DMS153 treated with DMSO at 0.1 percent for 48 hours (cell line): ENCODE data around the gene OGA.
A peak's percentile ranks its signal among the peaks of the same experiment; 100 is the strongest.

ENCODE experiments used
- DNase-seq: peaks from one replicate; lab custom pipeline; 2025; ENCODE audit not compliant: unreplicated experiment; lab: John Stamatoyannopoulos, UW

OGA gene

DNA sequence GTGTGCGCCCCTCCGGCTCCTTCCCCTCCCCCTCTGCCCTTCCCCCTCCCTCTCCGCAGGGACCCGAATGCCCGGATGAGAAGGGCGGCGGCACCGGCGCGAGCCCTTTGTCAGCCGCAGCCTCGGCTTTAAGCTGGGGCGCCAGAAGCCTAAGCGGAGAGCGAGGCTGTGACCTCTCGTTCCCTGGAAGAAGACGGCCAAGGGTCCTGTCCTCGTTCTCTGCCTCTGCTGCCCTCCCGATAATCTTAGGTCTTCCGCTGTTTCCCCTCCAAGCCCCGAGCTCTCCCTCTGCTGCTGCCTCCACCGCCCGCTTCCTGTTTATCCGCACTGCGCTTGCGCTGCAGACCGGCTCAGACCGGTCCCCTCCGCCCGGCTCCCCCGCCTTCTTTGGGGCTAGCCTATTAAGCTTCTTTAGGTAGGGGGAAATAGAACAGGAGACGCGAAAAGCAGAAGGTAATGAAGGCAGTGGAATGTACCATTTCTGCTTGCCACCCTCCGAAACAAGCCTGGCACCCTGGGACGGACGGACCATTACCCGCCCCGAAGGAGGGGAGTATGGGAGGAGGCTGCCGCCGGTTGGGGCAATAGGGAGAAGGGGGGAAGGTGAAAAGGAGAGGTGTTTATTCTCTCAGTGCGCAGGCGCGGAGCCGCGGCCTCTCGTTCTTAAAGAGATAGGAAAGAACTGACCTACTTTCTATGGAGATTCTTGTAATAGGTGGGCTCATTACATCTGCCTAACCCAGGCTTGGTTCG lies at the start of gene OGA:
OGA (minus strand) TSS at position 326 of the 753 bp plus-strand sequence. CDS start 422 bp downstream, outside the sequence.
- DNase-seq, result peak; percentile 99

DNA sequence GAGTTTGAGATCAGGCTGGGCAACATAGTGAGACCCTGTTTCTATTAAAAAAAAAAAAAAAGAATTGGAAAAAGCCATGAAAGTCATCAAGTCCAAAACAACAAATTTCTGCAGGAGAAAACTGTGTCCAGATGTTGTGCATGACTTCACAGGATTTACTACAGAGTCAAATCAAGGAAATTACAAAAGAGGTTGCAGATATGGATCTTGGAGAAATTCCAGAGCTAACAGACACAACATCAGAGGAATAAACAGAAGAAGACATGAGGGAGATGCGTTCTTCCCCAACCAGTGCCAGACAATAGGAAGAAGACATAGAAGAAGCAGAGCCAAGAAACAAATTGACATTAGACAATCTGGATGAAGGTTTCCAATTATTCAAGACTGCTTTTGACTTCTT lies 49.7 kb upstream of the OGA start:
- DNase-seq, result no peak

DNA sequence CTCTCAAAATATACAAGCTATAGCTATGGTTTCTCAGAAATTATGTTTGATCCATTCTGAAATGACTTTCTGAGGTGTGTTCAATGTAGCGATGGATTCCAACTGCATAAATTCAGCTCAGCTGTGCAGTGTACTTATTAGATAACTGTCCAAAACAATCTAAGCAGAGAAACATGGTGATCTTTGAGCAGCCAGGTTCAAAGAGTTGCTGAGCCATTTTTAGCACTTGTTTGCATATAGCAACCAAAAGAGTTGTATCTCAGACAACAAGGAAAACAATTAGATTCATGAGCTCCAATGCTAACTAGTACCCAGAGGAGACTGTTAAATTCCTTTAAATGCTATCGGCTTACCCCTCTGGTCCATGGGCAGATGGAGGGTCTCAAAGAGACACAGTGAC lies 41.3 kb upstream of the OGA start:
- DNase-seq, result no peak

DNA sequence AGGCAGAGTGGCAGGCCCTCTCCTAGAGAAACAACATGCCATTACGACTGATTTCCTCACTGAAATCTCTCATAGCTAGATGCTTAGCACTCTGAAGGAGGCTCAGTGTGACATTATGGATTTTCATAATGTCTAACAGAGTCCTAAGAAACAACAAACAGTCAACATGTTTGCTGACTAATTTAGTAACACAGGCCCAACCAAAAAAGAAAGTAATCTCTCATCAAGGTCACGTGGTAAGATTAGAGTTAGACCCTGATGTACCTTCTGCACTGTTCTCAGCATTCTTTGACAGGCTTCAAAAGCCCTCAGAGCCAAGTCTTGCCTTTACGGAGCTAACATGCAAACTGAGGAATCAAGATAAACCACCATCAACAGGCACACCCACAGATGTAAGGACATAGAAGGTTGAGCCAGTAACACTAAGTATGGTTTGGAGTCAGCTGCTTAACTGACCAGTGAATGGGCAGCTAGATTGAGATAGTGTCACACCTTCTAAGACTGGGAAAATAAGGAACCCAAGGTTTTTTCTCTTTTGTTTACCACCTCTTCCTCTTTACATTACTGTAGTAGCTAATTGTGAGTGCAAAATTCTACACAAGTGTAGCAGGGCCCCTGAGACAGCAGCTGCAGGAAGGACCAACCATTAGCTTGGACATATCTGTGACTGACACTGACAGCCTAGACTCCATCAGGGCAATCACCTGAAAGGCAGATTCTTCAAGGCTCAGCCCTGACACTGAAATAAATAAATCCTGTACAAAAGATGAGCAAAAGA lies 40.7 kb upstream of the OGA start:
- no peak for DNase-seq

DNA sequence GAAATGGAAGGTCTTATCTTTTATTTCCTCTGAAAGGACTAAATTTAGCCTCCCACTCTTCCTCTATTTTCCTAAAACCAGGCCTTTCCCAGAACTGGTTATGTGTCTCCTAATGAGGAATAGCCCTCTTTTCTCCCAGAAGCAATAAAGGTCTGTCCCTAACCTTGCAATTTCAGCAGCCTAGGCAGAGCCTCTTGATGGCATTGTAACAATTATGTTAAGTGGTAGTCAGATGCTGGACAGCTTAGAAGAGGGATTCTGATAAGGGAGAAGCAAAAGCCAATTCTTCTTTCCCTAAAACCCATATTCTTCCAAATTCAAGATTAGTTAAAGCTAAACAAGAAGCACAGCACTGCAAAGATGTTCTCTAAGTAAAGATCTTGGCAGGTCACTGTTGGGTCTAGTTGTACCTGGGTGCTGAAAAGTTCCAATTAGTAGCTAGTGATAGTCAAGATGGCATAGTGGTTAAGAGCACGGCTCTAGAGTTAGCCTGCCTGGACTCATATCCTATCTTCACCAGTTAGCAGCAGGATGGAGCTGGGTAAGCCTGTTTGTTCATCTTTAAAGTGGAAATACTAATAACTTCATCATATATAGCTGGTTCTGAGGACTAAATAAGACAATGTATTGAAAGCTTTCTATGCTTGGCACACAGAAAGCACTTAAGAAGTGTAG lies 39.7 kb upstream of the OGA start:
- DNase-seq, result no peak

DNA sequence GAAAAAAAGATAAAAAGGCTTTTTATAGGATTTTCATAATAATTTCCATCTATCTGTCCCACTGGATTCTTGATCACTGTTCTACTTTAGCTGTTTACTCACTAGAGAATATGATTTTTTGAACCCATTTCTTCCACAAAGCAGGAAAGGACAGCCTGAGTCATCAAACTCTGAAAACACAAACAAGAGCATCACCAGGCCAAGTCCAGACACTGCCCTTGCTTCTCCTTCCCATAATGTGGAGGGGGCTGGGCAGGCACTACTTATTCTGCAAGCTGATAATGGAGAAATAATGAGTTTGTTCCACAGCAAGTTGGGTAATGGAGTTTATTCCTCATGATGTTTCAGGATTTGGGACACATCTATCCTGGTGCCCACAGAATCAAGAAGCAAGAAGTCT lies 38.4 kb upstream of the OGA start:
- DNase-seq, result no peak

DNA sequence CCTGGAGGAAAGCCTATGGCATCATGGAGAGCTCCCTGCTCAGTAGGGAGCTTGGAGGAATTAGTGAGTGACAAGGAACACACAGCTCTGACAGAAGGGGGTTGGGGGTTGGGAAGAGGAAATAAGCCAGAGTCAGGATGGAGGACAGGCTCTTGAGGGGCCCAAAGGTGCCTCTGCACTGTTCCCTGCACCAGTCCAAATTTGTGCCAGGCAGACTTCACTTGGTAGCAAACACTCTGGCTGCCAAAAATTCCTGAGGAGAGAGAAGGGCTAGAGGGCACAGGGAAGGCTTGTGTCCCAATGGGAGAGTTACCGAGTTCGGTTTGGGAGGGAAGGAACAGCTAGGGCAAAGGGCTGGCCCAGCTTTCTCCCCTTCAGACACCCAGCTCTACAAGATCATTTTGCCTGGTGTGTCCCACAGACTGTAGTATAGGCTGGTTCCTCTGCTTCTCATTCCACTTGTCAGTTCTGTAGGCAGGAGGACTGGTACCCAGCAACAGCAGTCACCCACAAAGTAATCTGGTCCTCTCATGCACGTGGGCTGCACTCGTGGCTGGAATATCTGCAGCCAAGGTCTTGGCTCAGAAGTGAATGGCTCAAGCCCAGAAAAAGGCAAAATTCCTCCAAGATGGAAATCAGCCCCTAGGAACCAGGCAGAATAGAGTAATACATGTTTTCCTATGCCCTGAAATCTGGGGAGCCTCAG lies 33.3 kb upstream of the OGA start:
- no peak for DNase-seq

DNA sequence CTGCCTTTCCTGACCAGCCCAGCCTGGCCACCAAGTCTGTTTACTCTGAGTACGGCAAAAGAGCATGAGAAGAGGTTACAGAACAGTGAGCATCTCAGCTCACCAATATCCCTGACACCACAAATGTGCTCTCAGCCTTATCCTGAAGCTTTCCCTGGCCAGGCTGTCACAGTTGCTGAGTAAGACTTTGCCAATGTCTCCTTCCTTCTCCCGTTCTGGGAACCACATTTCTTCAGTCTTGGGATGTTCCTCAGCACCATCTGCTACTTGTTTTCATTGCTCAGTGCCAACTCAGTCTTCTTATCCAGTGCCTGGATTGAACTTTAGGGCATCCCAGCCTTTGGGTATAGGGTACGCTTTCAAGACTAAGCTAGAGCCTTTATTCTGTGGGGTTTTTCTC lies 32.5 kb upstream of the OGA start:
- DNase-seq, result no peak

DNA sequence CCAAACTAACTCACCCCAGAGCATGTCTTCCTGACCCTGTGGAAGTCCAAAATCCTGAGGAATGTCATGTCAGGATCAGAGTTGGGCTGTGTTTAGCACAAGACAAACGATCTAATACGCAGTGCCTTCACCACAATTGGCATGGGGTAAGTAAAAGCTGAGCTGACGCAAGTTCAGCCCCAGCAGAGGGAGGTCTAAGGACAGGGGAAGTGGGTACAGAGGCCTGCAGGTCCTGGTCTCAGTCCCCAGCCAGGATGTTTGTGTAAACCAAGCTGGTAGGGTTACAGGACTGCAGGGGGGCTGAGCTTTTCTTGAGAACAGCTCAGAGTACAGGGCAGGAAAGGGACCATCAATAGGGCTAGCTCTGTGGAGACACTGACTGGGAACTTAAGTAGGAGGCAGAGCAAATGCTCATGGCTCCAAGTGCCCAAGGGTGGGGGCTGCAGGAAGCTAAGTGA lies 30.7 kb upstream of the OGA start:
- no peak for DNase-seq

DNA sequence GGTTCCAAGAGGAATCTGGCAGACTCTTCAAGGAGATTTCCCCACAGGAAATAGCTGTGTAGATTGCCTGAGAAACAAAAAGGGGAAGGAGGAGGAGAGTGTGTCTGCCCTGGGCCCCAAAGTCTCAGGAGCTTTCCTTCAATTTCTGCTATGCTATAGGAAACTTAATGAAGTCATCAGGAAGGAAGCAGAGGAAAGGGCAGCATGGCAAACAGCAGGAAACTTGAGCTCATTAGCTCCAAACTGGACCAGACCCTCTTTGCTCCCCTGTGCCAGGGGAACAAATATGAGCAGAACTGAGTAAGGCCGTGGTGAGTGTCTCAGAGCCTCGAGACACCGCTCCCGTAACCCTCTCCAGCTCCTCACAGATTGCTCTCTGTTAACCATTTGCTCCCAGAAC lies 30.2 kb upstream of the OGA start:
- DNase-seq, result no peak

DNA sequence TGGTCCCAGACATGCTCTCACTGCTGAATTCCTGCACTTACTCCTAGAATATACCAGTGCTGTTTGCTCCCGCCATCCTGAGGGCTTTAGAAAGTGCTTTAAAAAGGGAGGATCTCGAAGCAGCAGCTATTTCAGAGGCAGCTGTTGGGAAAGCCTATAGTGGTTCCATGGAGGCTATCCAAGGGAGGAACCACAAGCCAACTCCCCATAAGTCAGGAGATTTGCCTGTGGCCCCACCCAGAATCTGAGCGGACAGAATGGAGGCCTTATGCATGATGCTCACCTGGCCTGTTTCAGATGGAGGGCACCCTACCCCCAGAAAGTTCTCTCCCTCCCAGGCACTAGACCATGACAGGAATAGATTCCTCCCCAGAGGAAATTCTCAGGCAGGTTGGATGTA lies 27.6 kb upstream of the OGA start:
- DNase-seq, result no peak

DNA sequence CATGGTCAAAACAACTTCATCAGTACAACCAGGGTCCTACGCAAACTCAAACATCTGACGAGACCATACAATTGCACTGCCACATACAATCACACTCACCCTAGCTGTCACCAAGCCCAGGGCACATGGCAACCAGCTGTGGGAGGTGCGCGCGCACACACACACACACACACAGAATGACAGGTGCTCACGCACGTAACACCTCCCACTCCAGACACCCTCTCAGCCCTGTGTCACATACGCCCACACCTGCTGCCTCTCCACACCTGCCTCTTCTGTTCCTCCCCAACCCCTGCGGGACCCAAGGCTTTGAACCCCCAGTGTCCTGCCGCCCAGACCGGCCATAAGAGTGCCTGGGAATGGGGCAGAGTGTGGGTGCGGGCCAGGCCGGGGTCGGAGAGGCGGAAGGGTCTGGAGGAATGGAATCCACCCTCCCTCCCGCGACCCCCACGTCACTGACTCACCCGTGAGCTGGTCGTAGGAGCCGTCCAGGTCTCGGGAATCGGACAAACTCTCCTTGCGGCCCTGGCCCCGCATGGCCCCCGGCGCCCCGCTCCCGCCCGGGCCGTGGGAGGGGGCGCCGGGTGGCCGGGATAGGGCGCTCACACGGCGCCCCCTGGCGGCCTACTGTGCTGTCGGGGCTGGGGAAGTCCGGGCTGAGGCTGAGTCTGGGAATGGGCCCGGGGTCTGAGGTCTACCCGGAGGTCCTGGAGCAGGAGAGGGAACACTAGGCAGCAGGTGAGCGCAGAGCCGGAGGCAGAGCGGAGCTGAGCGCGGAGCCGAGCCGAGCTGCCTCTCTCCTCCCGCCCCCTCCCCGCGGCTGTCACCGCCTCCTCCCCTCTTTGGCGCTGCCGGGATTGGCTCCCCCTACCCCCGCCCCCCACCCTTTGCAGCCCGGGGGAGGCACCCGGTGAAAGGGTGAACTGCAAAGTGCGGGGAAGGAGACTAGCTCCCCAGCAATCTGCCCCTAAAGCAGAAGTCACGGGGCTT lies 25.1 kb upstream of the OGA start, which contains the start of gene KCNIP2:
KCNIP2 (minus strand) TSS at position 769 of the 990 bp plus-strand sequence; CDS start at position 537, 232 bp downstream.
- DNase-seq, result no peak

DNA sequence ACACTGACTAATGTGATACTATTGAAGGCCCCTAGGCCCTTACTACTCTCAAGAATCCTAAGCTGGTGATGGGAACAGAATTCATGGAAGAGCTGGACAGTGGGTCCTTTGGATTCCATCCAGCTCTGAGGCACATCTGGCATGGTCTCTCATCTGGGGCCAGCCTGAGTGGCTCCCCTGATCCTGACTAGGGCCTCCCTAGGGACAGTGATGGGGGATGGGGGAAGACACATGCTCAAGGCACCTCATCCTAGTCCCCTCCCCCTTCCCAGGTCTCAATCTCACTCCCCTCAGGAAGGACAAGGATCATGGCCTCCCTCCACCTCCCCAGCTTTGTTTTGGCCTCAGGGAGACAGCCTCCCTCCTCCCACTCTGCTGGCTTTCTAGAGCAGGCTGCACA lies 23.6 kb upstream of the OGA start:
- DNase-seq, result no peak

DNA sequence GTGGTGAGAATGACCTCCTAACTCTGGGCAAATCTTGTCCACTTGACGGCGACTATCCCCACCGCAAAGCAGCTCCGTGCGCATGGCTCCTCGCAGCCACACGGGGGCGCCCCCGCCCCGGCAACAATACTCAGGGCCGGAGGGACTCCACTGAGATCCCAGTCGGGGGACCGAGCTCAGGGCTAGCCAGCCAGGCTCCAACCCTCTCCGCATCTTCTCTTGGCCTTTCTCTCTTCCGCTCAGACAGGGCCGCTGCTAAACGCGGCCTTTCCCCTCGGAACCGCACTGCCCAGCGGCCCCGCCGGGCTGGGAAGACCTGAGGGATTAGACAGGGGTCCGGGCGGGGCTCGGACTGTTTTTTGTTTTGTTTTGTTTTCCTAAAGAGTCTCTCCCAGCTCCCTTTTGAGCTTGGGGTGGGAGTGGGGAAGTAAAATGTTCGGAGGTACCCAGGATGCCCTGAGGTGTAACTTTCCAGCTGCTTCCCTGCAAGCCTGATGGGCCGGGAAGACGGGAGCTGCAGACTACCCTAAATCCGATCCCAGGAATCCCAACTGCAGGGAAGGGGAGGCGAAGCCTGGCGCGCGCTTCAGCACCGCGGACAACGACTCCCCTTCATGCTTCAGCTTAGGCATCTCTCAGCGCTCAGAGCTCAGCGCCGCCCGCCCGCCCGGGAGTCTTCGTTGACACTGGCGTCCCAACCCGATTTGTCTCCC lies 22.7 kb upstream of the OGA start:
- peak; percentile 70 for DNase-seq

DNA sequence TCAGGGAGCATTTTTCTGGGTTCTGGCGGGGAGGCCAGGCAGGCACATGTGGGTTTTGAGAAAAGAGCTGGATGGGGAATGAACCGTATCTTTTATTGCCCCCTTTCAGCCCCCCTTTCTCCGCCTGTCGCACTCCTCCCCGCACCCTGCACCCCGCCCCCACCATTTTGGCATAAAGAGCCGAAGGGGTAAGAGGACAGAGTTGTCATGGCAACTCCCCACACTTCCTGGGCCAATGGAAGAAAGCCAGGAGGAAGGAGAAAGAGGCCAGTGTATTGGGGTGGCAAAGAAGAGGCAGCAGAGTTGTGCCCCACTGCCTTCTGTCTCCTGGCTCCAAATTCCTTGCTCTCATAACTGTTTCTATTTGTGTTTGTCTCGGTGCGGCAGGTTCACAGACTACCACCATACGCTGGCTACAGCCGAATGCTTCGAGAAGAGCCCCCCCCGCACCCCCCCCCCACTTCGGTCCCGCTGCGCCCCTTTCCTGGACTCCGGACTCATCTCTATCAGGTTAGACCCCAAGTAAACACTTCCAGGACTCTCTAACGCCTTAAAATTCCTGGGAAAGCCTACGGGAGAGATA lies 21.9 kb upstream of the OGA start:
- peak; percentile 14 for DNase-seq

DNA sequence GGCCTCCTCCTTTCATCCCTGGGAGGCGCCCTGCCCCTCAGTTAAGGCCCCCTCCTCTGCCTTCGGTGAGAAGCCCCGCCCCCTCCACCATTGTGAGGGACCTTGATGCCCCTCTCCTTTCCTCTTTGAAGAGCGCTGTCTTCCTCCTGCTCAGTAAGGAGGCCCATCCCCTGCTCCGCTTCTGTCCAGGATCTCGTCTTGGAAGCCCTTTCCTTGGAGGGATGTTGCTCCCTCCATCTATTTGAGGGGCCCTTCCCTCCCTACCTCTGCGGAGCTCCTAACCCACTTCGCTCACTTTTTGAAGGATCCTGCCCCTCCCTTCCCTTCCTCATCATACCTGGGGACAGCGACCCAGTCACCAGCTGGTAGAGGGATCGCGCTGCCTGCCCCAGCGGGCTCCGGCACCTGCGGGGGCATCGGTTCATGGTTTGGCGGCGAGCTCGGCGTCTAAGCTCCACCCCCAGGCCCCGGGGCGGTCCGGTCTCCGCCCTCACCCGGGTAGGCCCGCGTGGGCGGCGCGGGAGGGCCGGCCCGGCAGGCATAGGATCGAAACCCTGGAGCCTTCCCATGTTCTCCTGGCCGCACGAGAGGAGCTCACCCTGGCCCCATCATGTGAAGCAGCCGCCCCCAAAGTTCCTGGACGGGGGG lies 21.3 kb upstream of the OGA start:
- no peak for DNase-seq

DNA sequence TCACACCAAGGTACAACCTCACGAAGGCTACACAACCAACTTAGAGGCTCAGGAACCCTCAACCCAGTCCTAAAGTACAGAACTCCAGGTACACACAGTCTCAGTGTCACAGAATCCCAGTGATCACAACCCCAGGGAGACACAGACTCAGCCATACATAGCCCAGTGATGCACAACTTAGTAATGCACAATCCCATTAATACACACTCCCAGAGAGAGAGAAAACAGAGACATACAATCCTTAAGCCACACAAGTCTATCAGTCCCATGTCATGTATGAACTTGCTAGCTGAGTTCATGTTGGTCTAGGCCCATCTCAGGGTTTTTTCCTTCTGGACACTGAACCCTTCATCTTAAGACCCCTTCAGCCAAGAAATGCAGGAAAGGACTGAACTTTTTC lies 20.8 kb upstream of the OGA start:
- no peak for DNase-seq

DNA sequence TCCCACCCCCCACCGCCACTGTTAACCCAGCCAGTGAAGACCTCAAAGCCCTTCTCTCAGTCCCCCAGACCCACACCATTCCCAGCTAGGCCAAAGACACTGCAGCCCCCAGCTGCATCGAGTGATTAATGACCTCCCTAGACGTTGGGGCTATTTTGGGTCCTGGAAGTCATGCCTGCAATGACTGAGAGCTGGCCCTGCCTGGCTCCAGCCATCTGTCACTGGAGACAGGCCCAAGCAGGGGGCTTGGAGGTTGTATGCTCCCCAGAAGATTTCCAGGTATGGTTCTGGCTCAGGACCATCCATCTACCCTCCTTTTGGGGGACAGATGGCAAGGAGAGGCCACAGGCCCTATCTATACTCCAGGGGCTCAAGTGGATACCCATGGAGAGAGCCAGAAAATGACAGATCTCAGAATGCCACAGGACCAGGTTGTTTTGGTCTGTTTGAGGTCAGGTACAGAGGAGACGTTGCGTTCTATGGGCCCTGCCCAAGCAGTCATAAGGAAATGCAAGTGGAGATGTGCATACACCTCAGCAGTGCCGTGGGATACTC lies 20.2 kb upstream of the OGA start:
- no peak for DNase-seq
